Measurements from ENCODE around the gene GPC5.
A peak's percentile ranks its signal among the peaks of the same experiment; 100 is the strongest.

Gene GPC5

GRCh38 chr13:92038905-92039304 is 640.5 kb downstream of the GPC5 start:
- FAIRE-seq = no peak

- FAIRE-seq = no peak
Measured at GRCh38 chr13:92042522-92042921, 644.1 kb downstream of the GPC5 start.

GRCh38 chr13:92044351-92044750 is 645.9 kb downstream of the GPC5 start:
- no peak for FAIRE-seq

GRCh38 chr13:92054389-92054788 is 656.0 kb downstream of the GPC5 start:
- FAIRE-seq = no peak

- FAIRE-seq = no peak
Measured at GRCh38 chr13:92074658-92075057, 676.2 kb downstream of the GPC5 start.

GRCh38 chr13:92097337-92097903 is 699.0 kb downstream of the GPC5 start:
- FAIRE-seq = no peak

GRCh38 chr13:92101801-92102200 is 703.4 kb downstream of the GPC5 start:
- FAIRE-seq = no peak

- FAIRE-seq = no peak
Measured at GRCh38 chr13:92103689-92104153, 705.3 kb downstream of the GPC5 start.

GRCh38 chr13:92122186-92122853 is 723.9 kb downstream of the GPC5 start:
- no peak for FAIRE-seq

GRCh38 chr13:92126399-92126798 is 728.0 kb downstream of the GPC5 start:
- no peak for FAIRE-seq

GRCh38 chr13:92135509-92135908 is 737.1 kb downstream of the GPC5 start:
- FAIRE-seq = no peak

GRCh38 chr13:92136449-92137155 is 738.2 kb downstream of the GPC5 start:
- FAIRE-seq = no peak

- no peak for FAIRE-seq
Measured at GRCh38 chr13:92137520-92137919, 739.1 kb downstream of the GPC5 start.

GRCh38 chr13:92143766-92144165 is 745.3 kb downstream of the GPC5 start:
- FAIRE-seq = no peak

- no peak for FAIRE-seq
Measured at GRCh38 chr13:92150606-92151005, 752.2 kb downstream of the GPC5 start.

- no peak for FAIRE-seq
Measured at GRCh38 chr13:92158346-92158745, 759.9 kb downstream of the GPC5 start.

GRCh38 chr13:92164822-92165221 is 766.4 kb downstream of the GPC5 start:
- FAIRE-seq = no peak

GRCh38 chr13:92172191-92172590 is 773.8 kb downstream of the GPC5 start:
- no peak for FAIRE-seq

- no peak for FAIRE-seq
Measured at GRCh38 chr13:92173254-92173653, 774.8 kb downstream of the GPC5 start.

GRCh38 chr13:92175330-92175729 is 776.9 kb downstream of the GPC5 start:
- FAIRE-seq = no peak

GRCh38 chr13:92177966-92178365 is 779.5 kb downstream of the GPC5 start:
- FAIRE-seq = no peak

GRCh38 chr13:92179223-92179622 is 780.8 kb downstream of the GPC5 start:
- FAIRE-seq = no peak

GRCh38 chr13:92187378-92187989 is 789.1 kb downstream of the GPC5 start:
- FAIRE-seq = peak; percentile 45

- peak; percentile 28 for FAIRE-seq
Measured at GRCh38 chr13:92188574-92188973, 790.2 kb downstream of the GPC5 start.
